Aorta (tissue), 5 donors: ENCODE results near the gene NDUFS7. TPM values are rescaled to one million over a fixed set of nuclear protein-coding genes. Genes with fewer than 3 reads are reported as not detected.

Source experiments
- ATAC-seq: fragments of 200-7000 bp; cut with Tn5 transposase; one replicate; pipeline ENCODE4 v1.9.1; 2022; ENCODE audit warnings: moderate library complexity; ENCODE audit not compliant: low FRiP score
- DNase-seq, 2 donors: peaks; one replicate each; pipeline ENCODE4 v3.0.0-alpha.2; 2020
- H3K27ac ChIP-seq, 2 donors: one replicate each; pipeline ENCODE4 v1.5.1; 2013; ENCODE audit warnings: low read length in 2 of 2, mild to moderate bottlenecking in 2 of 2, moderate library complexity in 2 of 2, control low read depth in 1 of 2, inconsistent platforms in 1 of 2, low read depth in 1 of 2
- H3K27me3 ChIP-seq, 2 donors: one replicate each; pipeline ENCODE4 v1.6.1; 2013; ENCODE audit warnings: control low read depth in 1 of 2, low read length in 1 of 2, mild to moderate bottlenecking in 1 of 2, moderate library complexity in 1 of 2; ENCODE audit not compliant: insufficient read depth in 2 of 2, control insufficient read depth in 1 of 2
- H3K36me3 ChIP-seq, 2 donors: one replicate each; pipeline ENCODE4 v1.6.1; 2013; ENCODE audit warnings: control low read depth in 1 of 2, low read length in 1 of 2, mild to moderate bottlenecking in 1 of 2; ENCODE audit not compliant: insufficient read depth in 2 of 2, control insufficient read depth in 1 of 2
- H3K4me1 ChIP-seq, 2 donors: one replicate each; pipeline ENCODE4 v1.6.1; 2013; ENCODE audit warnings: low read length in 2 of 2, control low read depth in 1 of 2, mild to moderate bottlenecking in 1 of 2, moderate library complexity in 1 of 2; ENCODE audit not compliant: insufficient read depth in 2 of 2, control insufficient read depth in 1 of 2
- H3K4me3 ChIP-seq, 2 donors: one replicate each; pipeline ENCODE4 v1.5.1; 2013; ENCODE audit warnings: low read length in 2 of 2, control low read depth in 1 of 2, mild to moderate bottlenecking in 1 of 2
- H3K9me3 ChIP-seq: one replicate; pipeline ENCODE4 v1.6.1; 2013; ENCODE audit warnings: mild to moderate bottlenecking, low read length; ENCODE audit not compliant: control insufficient read depth
- WGBS, 2 donors: extraction: QIAGEN DNeasy Blood & Tissue Kit; methylation state at CpG; one replicate each; pipeline ENCODE4 v1.1.7; 2013; 5-methylcytosine and 5-hydroxymethylcytosine counted together
- intact Hi-C, 2 donors: fragments of 100-400 bp; cut with DNase I; formaldehyde crosslinking; loops; one replicate each; pipeline versions ENCODE4 v1.14.2 to v1.15.0; 2022
- polyA plus RNA-seq, 2 donors: library from polyadenylated mRNA; stranded (reverse); fragments of 200-250 nt; gene quantifications; one replicate each; pipeline ENCODE4 v1.2.3, GENCODE V29; 2013
- total RNA-seq, 2 donors: library from RNA; stranded (reverse); fragmentation: NEBNext Ultra II Directional; extraction: Animal tissue kit (Norgen Biotek cat#: 25700); gene quantifications; one replicate each; pipeline ENCODE4 v1.2.1, GENCODE V29; 2021
- donor health status: healthy with polysubstance abuse.
- donor health status: Bipolar disorder and iron deficiency.
- donor health status: DM: no; HTN: no; CAD: no.
- donor health status: DM: no; HTN: no; CAD: no.
- donor health status: DM: yes; HTN: yes; CAD: no.

The NDUFS7 gene
- total and polyA plus RNA-seq, 4 donors, result 47.7 to 105 (median 60.2) TPM

- Histone ChIP-seq H3K27me3 (no peaks in the 10 kb centered on the region), H3K4me1 (no peaks in the 10 kb centered on the region), H3K36me3 (peaks cover 0 to 2% of the 10 kb centered on the region in 2 donors), H3K4me3 (no peak overlapping the region), H3K9me3 (no peaks in the 10 kb centered on the region), H3K27ac (no peak overlapping the region)
- peak in 1 of 2 donors; percentile 74 for DNase-seq
- WGBS, 2 donors, result 78 to 81% methylated on average over 17 to 27 of the region's 27 CpGs
- intact Hi-C loops, result no loop called here
- no peak for ATAC-seq
Observed at GRCh38 chr19:1379126-1379905, 4.4 kb upstream of the NDUFS7 start.

GRCh38 chr19:1379961-1380489, 3.7 kb upstream of the NDUFS7 start:
- no peak overlapping the region for H3K27ac ChIP-seq
- no peaks in the 10 kb centered on the region for H3K27me3 ChIP-seq
- no peak overlapping the region for H3K4me3 ChIP-seq
- WGBS, 2 donors, result 72 to 80% methylated on average over 12 of the region's 12 CpGs
- peaks cover 0 to 3% of the 10 kb centered on the region in 2 donors for H3K4me1 ChIP-seq
- H3K36me3 ChIP-seq, result peaks cover 0 to 2% of the 10 kb centered on the region in 2 donors
- ATAC-seq (no peak), DNase-seq (no peak)
- intact Hi-C loops, result no loop called here
- no peaks in the 10 kb centered on the region for H3K9me3 ChIP-seq

GRCh38 chr19:1382250-1382649, 1.5 kb upstream of the NDUFS7 start:
- intact Hi-C loops, result loop anchor here in 1 of 2 donors (2.0 kb wide), 2 partner anchors 27 to 105 kb away; a partner anchor contains a TSS
- DNase-seq (no peak), ATAC-seq (no peak)
- Histone ChIP-seq H3K4me1 (peaks cover 0 to 3% of the 10 kb centered on the region in 2 donors), H3K9me3 (no peaks in the 10 kb centered on the region), H3K27me3 (no peaks in the 10 kb centered on the region), H3K36me3 (peaks cover 0 to 2% of the 10 kb centered on the region in 2 donors), H3K27ac (no peak overlapping the region), H3K4me3 (no peak overlapping the region)
- WGBS, 2 donors, result 79 to 87% methylated on average over 3 of the region's 3 CpGs

- DNase-seq (no peak), ATAC-seq (no peak)
- H3K27me3 ChIP-seq, result no peaks in the 10 kb centered on the region
- peaks cover 0 to 3% of the 10 kb centered on the region in 2 donors for H3K4me1 ChIP-seq
- intact Hi-C loops, result loop anchor here in 1 of 2 donors (2.0 kb wide), 2 partner anchors 28 to 106 kb away; a partner anchor contains a TSS
- WGBS, 2 donors, result 15 to 18% methylated on average over 9 of the region's 9 CpGs
- H3K36me3 ChIP-seq, result peaks cover 0 to 1% of the 10 kb centered on the region in 2 donors
- H3K9me3 ChIP-seq, result no peaks in the 10 kb centered on the region
- no peak overlapping the region for H3K4me3 ChIP-seq
- H3K27ac ChIP-seq, result no peak overlapping the region
Observed at GRCh38 chr19:1383017-1383311, 743 bp upstream of the NDUFS7 start.

GRCh38 chr19:1384085-1384462, 367 bp downstream of the NDUFS7 start:
- no peak overlapping the region for H3K27ac ChIP-seq
- H3K36me3 ChIP-seq, result peaks cover under 1 to 2% of the 10 kb centered on the region in 2 donors
- intact Hi-C loops, result no loop called here
- 1% methylated on average over 22 to 23 of the region's 23 CpGs for WGBS, 2 donors
- peaks cover 0 to 3% of the 10 kb centered on the region in 2 donors for H3K4me1 ChIP-seq
- H3K4me3 ChIP-seq, result peak overlapping the region; percentile 50 to 77
- H3K27me3 ChIP-seq, result no peaks in the 10 kb centered on the region
- H3K9me3 ChIP-seq, result no peaks in the 10 kb centered on the region
- ATAC-seq (no peak), DNase-seq (no peak)

GRCh38 chr19:1384478-1385110, 887 bp downstream of the NDUFS7 start:
- WGBS, 2 donors, result 41 to 43% methylated on average over 17 of the region's 17 CpGs
- peaks cover 2 to 3% of the 10 kb centered on the region in 2 donors for H3K36me3 ChIP-seq
- H3K4me3 ChIP-seq, result peak overlapping the region; percentile 50 to 77
- no peak for DNase-seq
- ATAC-seq, result no peak
- no peaks in the 10 kb centered on the region for H3K9me3 ChIP-seq
- no peak overlapping the region for H3K27ac ChIP-seq
- H3K4me1 ChIP-seq, result peaks cover 0 to 3% of the 10 kb centered on the region in 2 donors
- intact Hi-C loops, result no loop called here
- H3K27me3 ChIP-seq, result no peaks in the 10 kb centered on the region

GRCh38 chr19:1385816-1386215, 2.1 kb downstream of the NDUFS7 start:
- intact Hi-C loops, result no loop called here

GRCh38 chr19:1386945-1387683, 3.4 kb downstream of the NDUFS7 start:
- Histone ChIP-seq H3K36me3 (peaks cover 3 to 4% of the 10 kb centered on the region in 2 donors), H3K27me3 (no peaks in the 10 kb centered on the region), H3K4me1 (peaks cover 0 to 3% of the 10 kb centered on the region in 2 donors), H3K27ac (no peak overlapping the region), H3K9me3 (no peaks in the 10 kb centered on the region), H3K4me3 (no peak overlapping the region)
- intact Hi-C loops, result no loop called here
- no peak for ATAC-seq
- WGBS, 2 donors, result 90% methylated on average over 39 of the region's 39 CpGs
- no peak for DNase-seq

More at GRCh38 chr19:1385816-1386215, 2.1 kb downstream of the NDUFS7 start:
- Histone ChIP-seq H3K27ac (no peak overlapping the region), H3K4me3 (no peak overlapping the region), H3K36me3 (peaks cover 2 to 3% of the 10 kb centered on the region in 2 donors), H3K9me3 (no peaks in the 10 kb centered on the region), H3K27me3 (no peaks in the 10 kb centered on the region), H3K4me1 (peaks cover 0 to 3% of the 10 kb centered on the region in 2 donors)
- DNase-seq (no peak), ATAC-seq (no peak)
- 91 to 97% methylated on average over 3 of the region's 3 CpGs for WGBS, 2 donors
